NCI-H128 (cell line): Measurements from ENCODE around the gene KIF26B.
"Not testable (repeated sequence)": the region's sequence is repeated elsewhere in the genome, so short reads cannot be mapped to it uniquely, and the experiment has no call there.

Experiments used
- DNase-seq: peaks from one replicate; lab custom pipeline; 2025; ENCODE audit not compliant: unreplicated experiment; lab: John Stamatoyannopoulos, UW

The KIF26B gene

DNA sequence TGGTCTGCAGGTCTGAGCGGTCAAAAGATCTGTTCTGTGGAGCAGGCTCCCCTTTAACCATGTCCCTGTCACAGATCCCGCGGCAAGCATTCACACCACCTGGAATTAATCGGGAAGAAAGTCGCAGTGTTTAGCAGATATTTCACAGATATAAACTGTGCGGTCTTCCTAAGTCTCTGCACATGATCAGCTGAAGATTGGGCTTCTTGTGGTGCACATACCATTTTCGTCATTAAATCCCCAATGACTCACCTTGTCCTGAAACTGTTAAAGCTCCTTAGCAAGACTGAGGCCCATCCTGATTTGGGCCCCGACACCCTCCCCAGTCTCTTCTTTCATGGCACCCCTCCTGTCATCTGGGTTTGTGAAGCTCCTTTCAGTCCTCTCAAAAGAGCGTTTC is 158.8 kb downstream of the KIF26B start:
- DNase-seq = no peak

DNA sequence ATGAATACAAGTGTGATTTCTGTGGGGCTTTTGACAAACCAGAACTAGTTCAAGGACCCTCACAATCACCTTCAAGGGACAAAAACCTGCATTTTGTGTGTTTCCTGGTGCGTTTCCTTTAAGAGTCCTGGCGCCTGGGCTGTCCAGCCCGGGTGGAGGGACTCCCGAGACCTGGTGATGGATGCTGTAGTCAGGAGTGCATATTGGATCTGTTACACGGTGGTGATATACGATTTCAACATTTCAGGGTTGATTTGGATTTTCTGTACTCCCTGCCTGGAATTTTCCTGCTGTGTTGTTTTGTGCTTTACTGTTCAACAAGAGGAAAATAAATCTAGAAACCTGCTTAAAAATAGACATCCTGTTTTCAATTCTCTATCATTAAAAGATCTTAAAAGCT is 162.0 kb downstream of the KIF26B start:
- no peak for DNase-seq

DNA sequence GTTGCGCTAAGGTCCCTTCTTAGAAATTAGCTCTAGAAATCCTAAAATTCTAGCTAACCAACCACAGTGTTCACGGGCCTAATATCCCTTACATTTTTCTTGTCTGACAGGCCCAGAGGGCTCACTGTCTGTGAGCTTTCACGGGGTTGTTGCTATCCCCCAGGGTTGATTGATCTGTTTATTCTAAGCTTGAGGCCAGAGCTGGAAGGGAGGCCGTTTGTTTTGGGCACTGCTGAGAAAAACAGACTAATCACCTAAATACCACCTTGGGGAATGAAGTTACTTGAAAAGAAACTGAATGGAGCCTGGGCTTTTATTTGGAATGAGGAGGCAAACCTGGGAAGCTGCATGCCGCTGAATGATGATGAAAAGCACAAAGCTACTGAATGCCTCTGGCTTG is 162.4 kb downstream of the KIF26B start:
- no peak for DNase-seq

DNA sequence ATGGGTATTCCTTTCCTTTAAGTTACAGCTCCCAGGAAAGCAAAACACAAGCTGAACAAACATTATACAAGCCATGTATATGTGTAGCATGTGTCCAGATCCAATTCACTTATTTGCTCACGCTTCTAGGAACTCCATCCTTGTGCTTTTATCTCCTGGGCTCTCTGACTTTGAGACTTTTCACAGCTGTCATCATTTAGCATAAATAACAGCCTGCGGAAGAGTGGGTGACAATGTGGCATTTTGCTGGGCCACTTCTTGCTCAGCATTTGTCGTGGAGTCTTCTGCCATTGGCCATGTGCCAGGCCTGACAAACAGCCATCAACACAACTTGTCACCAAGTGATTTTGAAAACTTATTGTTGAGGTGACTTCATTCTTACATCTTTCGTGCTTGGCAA is 164.3 kb downstream of the KIF26B start:
- DNase-seq = no peak

DNA sequence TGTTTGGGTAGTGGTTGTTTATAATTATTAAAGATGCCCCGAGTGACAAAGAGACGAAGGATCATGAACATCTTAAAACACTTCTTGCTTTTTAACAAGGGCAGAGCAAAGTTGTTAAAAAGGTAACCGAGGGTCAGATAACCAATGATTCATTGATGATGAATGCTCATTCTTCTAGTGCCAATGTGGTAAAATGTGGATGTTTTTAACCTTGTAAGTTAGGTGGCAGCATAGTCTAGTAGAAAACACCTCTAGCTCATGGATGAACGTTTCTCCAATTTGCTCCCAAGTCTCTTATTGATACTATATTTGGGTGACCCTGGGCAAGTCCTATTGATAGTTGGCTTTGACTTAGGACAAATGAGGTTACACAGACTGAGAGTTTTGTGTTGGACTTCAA is 167.9 kb downstream of the KIF26B start:
- DNase-seq = no peak

DNA sequence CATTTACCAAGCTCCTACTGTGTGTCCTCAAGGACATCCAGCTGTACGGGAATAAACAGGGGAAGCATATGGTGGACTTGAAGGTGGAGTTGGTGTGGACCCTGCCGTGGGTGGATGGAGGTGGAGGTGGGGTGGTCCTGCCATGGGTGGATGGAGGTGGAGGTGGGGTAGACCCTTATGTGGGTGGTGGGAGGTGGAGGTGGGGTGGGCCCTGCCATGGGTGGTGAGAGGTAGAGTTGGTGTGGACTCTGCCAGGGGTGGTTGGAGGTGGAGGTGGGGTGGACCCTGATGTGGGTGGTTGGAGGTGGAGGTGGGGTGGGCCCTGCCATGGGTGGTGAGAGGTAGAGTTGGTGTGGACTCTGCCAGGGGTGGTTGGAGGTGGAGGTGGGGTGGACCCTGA is 169.0 kb downstream of the KIF26B start:
- not testable (repeated sequence) for DNase-seq

DNA sequence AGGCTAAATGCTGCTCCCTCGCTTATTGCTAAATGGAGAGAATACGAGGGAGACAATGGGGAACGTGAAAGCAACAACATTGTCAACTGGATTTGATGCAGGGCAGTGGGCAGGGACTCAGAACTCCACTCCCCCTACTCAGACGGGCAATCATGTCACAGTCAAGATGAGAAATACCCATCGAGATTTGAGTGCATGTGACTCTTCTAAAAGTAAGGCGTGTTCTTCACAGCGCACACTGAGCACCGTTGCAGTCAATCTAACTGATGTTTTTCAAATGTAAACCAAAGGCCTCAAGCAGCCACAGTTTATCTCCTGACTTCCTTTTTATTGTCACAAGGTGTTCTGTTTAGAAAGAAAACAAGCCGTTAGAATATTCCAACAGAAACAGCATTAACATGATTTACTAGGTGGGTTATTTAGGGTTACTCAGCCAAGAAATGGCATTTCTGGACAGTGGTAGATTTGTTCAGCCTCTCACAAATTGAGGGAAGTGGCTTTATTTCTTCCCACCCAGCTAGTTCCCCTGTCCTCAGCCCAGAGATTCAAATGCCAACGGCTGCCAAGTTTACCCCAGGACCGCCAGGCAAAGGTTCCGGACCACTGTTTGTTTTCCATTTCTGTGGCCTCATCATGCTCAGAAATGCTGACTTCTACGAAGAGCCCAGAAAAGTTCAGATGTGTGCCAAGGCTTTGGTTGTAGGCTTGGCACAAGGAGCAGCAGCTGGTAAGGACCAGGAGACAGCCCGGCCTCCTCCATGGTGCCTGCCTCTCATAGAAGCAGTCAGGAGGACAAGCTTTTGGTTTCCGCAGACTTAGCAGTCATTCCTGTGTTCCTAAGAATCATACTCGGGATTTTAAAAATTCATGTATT is 171.4 kb downstream of the KIF26B start:
- no peak for DNase-seq

DNA sequence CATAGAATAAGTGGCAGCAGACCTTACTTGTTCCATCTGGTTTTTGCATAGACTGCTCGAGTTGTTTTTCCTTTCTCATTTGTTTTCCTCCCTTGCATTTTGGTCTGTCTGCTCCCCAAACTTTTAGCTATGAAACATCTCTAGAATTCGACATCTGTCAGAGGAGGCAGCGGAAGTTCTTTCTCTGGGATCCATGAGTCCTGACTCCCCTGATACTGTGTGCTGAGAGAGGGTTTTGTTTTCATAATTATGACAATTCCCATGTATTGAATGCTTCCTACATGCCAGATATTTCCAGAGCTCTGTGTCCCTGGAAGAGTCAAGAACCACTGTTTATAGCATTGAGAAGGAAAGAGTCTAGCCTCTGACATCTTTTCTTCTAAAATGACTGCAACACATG is 172.6 kb downstream of the KIF26B start:
- DNase-seq = no peak

DNA sequence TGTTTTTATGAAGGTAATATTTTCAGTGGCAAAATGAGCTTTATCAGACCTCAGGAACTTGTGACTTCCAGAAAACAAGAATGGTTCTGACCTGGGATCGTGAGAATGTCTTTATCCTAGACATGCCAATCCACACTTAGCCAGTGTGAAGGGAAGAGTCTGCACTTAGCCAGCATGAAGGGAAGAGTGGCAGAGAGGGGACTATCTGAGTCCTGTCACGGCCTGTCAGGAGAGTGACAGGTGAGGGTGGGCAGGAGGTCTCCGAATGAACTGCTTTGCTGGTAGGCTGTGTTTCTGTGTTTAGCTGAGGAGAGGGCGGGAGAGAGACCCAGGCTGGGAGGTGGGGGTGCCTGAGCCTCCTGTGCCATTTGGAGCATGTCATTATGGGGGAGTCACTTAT is 173.1 kb downstream of the KIF26B start:
- DNase-seq = no peak

DNA sequence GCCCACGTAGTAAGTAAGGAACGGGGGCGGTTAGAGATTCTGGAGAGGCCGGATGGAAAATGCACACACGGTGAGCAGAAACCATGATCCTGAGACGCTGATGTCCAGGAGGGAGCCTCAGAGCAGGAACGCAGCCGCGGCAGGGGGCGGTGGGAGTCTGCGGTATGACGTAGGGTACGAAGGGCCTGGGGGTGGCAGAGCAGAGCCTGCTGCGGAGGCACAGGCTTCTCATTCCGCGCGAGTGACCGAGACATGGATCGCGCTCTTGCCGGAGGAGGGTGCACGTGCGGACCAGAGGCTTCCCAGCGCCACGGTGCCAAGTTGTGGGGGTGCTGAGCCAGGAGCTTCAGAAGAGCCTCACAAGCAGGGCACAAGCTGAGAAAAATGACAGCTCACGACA is 176.2 kb downstream of the KIF26B start:
- DNase-seq = no peak

DNA sequence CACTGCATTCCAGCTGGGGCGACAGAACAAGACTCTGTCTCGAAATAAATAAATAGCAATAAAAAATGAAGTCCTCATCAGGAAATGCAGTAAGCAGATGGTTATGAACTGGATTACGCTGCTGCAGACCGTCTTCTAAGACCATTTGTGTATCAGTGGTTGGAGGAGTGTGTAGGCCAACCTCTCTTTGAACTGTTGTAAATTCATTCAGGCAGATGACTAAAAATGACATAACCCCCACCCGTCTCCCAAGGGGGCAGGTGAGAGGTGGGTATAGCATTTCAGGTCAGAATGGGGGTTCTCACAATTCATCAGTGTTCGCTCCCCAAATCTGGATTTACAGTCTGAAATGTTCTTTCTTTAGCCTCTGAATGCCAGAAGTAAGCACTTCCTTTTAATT is 177.3 kb downstream of the KIF26B start:
- DNase-seq = no peak

DNA sequence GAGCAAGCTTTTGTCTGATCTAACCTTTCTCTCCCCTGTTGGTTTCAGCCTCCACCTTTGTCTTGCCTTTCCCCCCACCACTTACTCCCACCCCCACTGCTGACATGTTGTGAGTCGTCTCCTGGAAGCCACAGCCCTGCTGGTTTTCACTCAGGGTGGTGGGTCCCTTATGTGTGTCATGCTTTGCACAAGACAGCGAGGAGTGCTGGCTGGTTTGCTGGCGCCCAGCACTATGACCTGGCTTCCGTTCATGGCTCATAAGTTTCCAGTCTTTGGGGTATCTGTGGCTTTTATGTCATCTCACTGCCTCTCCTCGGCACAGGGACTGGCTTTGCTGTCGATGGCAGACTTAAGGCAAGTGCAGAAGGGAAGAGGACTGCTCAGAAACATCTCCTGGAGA is 177.7 kb downstream of the KIF26B start:
- no peak for DNase-seq

DNA sequence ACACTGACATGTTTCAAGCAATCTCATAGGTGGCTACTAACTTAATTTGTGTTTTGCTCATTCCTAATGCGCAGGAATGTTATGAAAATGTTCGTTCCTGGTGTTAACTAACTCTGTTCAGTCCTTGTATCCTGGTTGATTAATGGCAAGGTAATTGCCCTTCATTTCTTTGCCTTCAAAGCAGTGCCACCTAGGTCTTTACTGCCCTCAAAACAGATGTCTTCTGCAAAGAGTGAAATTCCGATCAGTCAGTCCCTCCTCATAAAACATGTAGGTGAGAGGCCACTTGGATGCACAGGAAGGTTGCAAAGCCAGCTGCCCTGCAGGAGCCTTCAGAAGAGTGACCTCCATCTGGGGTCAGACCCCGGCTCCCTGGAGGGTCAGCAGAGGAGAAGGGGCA is 179.4 kb downstream of the KIF26B start:
- no peak for DNase-seq

DNA sequence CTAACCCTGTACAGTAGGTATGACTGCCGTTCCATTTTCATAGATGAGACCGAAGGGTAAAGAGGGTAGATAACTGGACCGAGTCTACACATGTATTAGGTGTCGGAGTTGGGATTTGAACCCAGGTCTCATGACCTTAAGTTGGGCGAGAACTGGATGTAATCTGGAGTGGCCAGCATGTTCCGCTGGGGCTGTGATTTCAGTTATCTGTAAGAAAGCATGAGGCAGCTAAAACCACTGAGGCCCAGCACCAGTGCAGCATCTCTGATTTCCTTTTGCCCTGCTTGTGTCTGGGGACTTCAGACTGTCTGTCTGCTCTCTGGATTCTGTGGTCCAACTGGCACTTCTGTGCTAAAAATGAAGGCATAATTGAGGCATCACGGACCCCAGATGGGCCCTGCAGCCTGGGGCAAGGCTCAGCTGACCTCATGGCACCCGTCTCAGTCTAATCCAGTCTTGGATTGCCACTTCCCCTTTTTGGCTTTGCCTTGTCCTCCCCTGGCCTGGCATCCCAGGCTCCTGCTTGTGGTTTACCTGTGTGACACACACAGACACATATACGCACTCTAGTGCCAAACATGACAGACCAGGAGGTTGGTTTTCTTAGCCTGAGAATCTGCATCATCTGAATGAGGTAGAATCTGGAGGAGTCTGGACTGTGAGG is 180.2 kb downstream of the KIF26B start:
- no peak for DNase-seq

DNA sequence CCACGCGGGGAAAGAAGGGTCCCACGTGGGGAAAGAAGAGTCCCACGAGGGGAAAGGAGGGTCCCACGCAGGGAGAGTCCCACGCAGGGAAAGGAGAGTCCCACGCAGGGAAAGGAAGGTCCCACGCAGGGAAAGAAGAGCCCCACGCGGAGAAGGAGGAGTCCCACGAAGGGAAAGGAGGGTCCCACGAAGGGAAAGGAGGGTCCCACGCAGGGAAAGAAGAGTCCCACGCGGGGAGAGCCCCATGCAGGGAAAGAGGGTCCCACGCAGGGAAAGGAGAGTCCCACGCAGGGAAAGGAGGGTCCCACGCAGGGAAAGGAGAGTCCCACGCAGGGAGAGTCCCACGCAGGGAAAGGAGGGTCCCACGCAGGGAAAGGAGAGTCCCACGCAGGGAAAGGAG is 180.9 kb downstream of the KIF26B start:
- DNase-seq = not testable (repeated sequence)

DNA sequence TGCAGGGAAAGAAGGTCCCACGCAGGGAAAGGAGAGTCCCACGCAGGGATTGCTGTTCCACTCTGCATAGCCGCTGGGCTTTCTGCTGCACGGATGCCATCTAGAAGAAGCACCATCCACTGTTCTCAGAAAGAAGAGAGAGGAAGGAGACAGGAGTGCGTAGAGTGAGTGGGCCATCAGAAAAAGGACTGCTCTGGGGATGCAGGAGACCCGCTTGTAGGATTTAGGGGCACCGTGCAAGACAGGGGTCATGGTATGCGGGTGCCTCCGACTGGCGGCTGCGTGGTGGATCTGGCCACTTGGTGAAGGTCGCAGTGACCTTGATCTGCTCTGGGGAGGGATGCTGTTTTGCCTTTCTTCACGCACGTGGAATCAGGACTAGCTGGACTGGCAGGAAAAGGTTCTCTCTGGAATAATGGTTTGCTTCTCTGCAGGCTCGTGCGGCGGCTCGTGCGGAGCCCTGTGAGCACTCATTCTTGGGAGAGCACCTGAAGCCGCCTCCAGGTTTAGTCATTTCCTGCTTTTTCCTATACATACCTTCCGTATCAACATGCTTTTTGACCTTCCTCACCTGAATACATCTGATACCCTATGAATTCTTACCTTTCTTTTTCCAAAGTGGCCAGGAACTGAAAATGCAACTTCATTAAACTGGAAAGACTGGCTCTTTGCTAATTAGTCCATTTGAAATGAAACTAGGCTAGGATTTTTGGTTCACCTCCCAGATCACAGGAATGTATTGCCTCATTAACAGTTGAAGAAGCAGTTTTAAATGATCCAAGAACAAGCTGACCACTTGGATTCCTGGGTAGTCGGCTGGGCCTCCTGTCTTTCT is 181.6 kb downstream of the KIF26B start:
- DNase-seq = no peak

DNA sequence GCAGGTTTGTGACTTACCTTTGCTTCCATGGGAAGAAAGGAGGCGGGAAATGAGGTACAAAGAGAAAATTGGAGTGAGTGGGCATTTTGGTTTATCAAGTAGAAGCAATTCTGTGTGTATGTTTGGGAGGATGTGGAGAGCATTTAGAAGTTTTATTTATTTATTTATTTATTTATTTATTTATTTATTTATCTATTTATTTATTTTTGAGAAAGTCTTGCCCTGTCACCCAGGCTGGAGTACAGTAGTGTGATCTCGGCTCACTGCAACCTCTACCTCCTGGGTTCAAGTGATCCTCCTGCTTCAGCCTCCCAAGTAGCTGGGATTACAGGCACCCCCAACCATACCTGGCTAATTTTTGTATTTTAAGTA is 182.2 kb downstream of the KIF26B start:
- DNase-seq = not testable (repeated sequence)

DNA sequence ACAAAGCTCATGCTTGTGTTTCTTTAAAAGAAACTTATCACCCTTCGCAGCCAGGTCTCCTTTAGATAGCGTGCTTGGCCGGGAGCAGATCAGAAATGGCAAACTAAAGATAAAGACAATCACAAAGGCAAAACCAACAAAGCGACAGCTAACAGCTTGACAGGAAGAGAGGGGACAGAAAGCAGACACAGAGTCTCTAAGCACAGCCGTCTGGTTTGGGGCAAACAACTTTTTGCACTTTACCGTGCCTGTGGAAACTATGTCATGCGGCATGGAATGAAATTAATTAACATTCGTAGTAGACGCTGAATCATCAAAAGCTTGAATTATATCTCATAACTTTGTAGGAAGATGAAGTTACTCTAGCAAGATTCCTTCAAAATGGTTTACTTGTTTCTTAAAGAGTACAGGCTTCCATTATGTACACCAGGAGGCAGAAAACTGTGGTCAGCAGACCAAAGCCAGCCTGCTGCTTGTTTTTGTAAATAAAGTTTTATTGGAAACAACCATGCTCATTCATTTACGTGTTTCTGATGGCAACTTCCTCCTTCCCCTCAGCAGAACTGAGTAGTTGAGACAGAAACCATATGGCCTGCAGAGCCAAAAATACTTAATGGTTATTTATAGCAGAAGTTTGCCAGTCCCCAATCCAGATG is 183.2 kb downstream of the KIF26B start:
- DNase-seq = no peak

DNA sequence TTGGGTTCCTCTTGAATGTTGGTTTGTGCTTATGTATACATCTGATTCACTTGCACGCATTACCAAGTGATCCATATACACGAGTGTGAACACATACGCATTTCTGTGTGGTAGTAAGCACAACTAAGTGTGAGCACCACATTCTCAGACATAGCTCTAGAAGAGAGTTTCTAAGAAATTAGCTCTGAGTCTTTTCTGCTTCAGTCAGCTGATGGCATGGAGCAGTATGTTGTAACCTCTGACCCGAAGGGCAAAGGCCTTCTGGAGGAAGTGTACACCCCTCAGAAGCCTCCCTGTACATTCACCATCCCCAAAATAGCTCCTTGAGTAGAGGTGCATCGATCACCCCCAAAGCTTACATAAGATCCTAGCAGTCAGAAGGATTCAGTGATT is 183.7 kb downstream of the KIF26B start:
- no peak for DNase-seq

DNA sequence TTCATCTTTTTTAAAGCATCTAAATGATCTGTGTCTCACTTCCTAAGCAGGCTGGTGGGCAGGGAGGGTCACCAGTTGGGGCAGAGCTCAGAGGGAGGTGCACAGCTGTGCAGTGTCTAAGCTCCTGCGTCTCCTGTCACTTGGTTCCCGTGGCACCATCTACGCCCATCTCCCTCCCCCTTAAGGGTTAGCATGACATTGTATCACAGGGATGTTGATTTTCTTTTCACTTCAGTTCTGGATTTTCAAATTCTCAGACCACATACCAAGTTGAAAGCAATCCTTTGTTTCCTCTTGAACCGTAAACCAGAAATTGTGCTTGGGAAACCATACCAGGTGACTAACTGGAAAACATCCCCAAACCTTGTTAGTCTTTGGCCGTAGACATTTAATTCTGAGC is 187.0 kb downstream of the KIF26B start:
- no peak for DNase-seq

DNA sequence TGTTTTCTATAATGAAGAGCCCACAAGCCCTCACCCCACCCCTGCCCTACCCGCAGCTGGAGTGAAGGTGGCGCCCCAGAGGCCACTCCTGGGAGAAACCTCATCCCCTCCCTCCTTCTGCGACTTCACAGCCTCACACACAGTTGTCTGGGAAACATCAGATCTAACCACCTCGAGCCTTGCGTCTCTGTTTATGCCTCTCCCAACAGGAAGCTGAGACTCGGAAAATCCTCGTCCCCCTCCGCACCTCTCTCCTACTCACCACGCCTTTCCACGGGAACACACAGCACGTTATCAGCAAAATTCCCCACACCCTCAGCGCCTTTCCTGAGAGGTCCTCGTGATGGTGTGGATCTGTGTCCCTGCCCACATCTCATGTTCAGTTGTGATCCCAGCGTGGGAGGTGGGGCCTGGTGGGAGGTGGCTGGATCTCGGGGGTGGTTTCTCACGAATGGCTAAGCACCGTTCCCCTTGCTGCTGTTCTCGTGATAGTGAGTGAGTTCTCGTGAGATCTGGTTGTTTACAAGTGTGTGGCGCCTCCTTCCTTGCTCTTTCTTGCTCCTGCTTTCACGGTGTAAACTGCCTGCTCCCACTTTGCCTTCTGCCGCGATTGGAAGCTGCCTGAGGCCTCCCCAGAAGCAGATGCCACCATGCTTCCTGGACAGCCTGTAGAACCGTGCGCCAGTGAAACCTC is 190.6 kb downstream of the KIF26B start:
- no peak for DNase-seq
